SU-DHL-6 (cell line): ENCODE data around the gene ACOT2.

Experiments
- EZH2phosphoT487 ChIP-seq: fragments of 200-600 bp; sonication (generic), shearing (Covaris generic); conservative IDR thresholded peaks from 2 replicates; pipeline ENCODE4 v1.6.1; 2018; ENCODE audit warnings: mild to moderate bottlenecking, antibody characterized with exemption, low read length, moderate library complexity, mixed read lengths
- TF ChIP-seq, protein P1 (sequence below): fragments of 200-600 bp; sonication (generic); IDR thresholded peaks from one replicate; pipeline ENCODE4 v1.5.1; 2017; ENCODE audit warnings: antibody characterized with exemption, mild to moderate bottlenecking, low read length, moderate library complexity; ENCODE audit not compliant: insufficient read depth, poor library complexity, severe bottlenecking

GRCh38 chr14:73613419-73613963, 44.5 kb downstream of the ACOT2 start:
- TF ChIP-seq, protein P1, sequence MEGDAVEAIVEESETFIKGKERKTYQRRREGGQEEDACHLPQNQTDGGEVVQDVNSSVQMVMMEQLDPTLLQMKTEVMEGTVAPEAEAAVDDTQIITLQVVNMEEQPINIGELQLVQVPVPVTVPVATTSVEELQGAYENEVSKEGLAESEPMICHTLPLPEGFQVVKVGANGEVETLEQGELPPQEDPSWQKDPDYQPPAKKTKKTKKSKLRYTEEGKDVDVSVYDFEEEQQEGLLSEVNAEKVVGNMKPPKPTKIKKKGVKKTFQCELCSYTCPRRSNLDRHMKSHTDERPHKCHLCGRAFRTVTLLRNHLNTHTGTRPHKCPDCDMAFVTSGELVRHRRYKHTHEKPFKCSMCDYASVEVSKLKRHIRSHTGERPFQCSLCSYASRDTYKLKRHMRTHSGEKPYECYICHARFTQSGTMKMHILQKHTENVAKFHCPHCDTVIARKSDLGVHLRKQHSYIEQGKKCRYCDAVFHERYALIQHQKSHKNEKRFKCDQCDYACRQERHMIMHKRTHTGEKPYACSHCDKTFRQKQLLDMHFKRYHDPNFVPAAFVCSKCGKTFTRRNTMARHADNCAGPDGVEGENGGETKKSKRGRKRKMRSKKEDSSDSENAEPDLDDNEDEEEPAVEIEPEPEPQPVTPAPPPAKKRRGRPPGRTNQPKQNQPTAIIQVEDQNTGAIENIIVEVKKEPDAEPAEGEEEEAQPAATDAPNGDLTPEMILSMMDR = no peak
- no peak for TF ChIP-seq EZH2phosphoT487
